ENCODE results near the gene VWA3B.
"Not testable (repeated sequence)": the region's sequence is repeated elsewhere in the genome, so short reads cannot be mapped to it uniquely, and the experiment has no call there.

Gene VWA3B

GRCh38 chr2:98300141-98300874, 213.3 kb downstream of the VWA3B start:
- no peak for TF ChIP-seq CTCF (conservative IDR thresholded peaks at IDR 0.05; ENCODE audit: low read depth)
- ChIA-PET CTCF (no interaction called here), POLR2A (ENCODE audit: low non-redundant PET) (no interaction called here)
- DNase-seq (ENCODE audit: low spot score) = no peak
- H3K27ac ChIP-seq = no peak overlapping the region

DNA sequence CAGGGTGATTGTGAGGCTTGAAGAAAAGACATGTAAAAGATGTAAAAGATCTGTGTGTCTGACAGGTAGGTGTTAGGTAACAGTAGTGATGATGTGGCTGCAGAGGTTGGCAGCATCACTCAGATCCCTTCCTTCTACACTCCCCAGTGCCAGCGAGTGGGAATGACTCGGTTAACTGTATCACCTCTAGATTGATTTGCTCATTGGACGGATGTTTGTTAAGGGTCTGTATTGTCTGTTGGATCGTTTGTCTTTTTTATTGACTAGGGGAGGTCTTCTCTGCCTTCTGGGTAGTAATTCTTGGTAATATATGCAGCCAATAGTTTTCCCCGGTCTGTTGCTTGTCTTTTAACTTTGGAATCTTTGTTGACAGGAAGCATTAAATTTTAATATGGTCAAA, 214.5 kb downstream of the VWA3B start:
- no peak for DNase-seq (ENCODE audit: low spot score)
- CTCF ChIA-PET = no interaction called here
- no peak for TF ChIP-seq CTCF (conservative IDR thresholded peaks at IDR 0.05; ENCODE audit: low read depth)
- POLR2A ChIA-PET (ENCODE audit: low non-redundant PET) = no interaction called here
- no peak overlapping the region for H3K27ac ChIP-seq

DNA sequence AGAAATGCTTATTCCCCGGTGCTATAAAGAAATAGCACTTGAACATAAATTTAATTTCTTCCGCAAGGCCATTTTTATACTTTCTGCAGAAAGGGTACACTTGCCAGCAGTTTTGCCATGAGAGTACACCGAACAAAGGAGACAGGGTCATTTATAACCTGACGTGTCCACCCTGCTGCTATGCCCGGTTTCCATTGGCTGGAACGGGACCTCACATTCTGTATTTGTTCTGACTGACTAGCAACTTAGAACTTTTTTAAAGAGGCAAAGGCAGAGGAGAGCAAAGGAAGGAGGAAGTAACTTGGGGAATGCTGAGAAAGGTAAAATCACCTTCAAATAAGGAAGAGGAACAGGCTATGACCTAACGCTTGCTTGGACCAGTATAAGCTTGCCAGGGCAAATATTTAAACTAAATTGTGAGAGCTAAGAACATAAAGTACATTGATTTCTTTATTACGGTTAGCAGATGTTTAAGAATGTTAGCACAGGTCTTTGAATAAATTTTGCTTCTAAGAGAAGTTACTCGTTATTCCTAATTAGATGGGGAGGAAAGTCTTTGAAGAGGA, 220.2 kb downstream of the VWA3B start:
- H3K27ac ChIP-seq; CTCF ChIA-PET; DNase-seq (ENCODE audit: low spot score); POLR2A ChIA-PET (ENCODE audit: low non-redundant PET): not testable (repeated sequence)

GRCh38 chr2:98308068-98308467, 221.1 kb downstream of the VWA3B start:
- TF ChIP-seq CTCF (conservative IDR thresholded peaks at IDR 0.05; ENCODE audit: low read depth) = no peak
- POLR2A ChIA-PET (ENCODE audit: low non-redundant PET) = no interaction called here
- no peak overlapping the region for H3K27ac ChIP-seq
- CTCF ChIA-PET = no interaction called here
- no peak for DNase-seq (ENCODE audit: low spot score)

DNA sequence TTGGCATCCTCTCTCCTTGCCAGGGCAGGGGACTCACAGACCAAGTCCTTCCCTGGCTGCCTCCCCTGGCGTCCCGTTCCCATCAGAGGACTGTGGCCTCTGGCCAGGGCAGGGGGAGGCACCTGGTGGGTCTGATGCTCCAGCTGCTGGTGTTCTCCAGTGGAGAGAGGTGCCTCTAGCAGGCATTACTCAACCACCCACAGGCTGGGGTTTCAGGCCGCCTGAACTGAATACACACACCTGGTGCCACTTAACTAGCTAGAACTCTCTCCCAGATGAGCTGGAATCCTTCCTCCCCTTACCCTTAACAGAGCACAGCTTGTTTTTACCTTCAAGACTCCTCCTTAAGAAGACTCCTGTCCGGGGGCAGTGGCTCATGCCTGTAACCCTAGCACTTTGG, 221.6 kb downstream of the VWA3B start:
- ChIA-PET CTCF (no interaction called here), POLR2A (ENCODE audit: low non-redundant PET) (no interaction called here)
- no peak for DNase-seq (ENCODE audit: low spot score)
- no peak overlapping the region for H3K27ac ChIP-seq
- TF ChIP-seq CTCF (conservative IDR thresholded peaks at IDR 0.05; ENCODE audit: low read depth) = no peak

DNA sequence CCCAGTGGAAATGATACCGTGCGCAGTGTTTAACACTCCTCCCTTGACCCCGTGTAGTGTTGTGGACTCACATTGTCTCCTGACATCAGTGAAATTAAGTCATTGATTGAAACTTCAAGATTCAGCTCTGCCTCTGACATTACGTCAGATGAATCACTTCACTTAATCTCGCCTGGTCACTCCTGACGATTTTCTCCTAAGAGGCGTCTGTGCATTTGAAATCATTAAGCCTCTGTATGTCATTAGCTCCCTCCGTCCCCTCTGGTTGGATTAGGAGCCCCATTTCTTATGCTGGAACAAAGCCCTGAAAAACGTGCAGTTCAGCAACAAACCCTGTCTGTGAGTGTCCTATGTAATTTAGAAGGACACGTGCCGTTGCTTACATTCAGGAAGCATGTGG, 222.6 kb downstream of the VWA3B start:
- CTCF ChIA-PET = interaction anchor here (0.6 to 0.7 kb wide), 2 partner anchors 57 to 512 kb away, joined by 3 to 4 read pairs; no protein-coding TSS in a partner anchor
- H3K27ac ChIP-seq = no peak overlapping the region
- POLR2A ChIA-PET (ENCODE audit: low non-redundant PET) = no interaction called here
- DNase-seq (ENCODE audit: low spot score) = no peak
- no peak for TF ChIP-seq CTCF (conservative IDR thresholded peaks at IDR 0.05; ENCODE audit: low read depth)

DNA sequence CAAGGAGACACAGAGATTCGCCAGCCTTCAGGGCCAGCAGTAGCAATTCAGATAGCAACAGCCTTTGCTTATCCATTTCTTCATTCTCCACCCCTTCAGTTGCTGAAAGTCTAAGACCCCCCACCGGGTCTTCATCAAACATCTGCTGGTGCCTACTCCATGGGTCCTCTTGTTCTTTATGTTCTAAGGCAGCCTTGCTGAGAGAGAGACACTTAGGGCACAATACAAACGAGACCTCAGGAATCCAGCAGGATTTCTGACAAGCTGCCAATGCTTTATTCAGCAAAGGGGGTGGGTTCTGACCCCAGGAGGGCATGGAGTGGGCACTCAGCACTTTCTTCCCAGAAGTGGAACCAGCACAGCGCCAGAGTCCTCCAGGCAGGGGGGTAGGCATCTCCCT, 223.0 kb downstream of the VWA3B start:
- no peak for TF ChIP-seq CTCF (conservative IDR thresholded peaks at IDR 0.05; ENCODE audit: low read depth)
- no peak overlapping the region for H3K27ac ChIP-seq
- no peak for DNase-seq (ENCODE audit: low spot score)
- CTCF ChIA-PET = interaction anchor here (0.6 kb wide), 1 partner anchor 58 kb away, joined by 3 read pairs; no protein-coding TSS in a partner anchor
- POLR2A ChIA-PET (ENCODE audit: low non-redundant PET) = no interaction called here

All from RWPE1 (cell line).